ENCODE results near the gene ITFG2.

- TF ChIP-seq EZH2phosphoT487 (IDR thresholded peaks at IDR 0.05; ENCODE audit: insufficient read depth, low read depth) (no peak), EZH2 (IDR thresholded peaks at IDR 0.05; ENCODE audit: insufficient read depth, poor library complexity, severe bottlenecking) (no peak)
These were observed 30.5 kb downstream of the ITFG2 start for GRCh38 chr12:2842948-2843347.

Measured in GM23248 (cell line).